Cerebellar nuclear complex (tissue), 1 donor: ENCODE measurements around the gene OTUD5.

Source experiments
- DNase-seq, 2 experiments: peaks; one replicate each; lab custom pipeline; 2025; lab: John Stamatoyannopoulos, UW

OTUD5 gene

DNA sequence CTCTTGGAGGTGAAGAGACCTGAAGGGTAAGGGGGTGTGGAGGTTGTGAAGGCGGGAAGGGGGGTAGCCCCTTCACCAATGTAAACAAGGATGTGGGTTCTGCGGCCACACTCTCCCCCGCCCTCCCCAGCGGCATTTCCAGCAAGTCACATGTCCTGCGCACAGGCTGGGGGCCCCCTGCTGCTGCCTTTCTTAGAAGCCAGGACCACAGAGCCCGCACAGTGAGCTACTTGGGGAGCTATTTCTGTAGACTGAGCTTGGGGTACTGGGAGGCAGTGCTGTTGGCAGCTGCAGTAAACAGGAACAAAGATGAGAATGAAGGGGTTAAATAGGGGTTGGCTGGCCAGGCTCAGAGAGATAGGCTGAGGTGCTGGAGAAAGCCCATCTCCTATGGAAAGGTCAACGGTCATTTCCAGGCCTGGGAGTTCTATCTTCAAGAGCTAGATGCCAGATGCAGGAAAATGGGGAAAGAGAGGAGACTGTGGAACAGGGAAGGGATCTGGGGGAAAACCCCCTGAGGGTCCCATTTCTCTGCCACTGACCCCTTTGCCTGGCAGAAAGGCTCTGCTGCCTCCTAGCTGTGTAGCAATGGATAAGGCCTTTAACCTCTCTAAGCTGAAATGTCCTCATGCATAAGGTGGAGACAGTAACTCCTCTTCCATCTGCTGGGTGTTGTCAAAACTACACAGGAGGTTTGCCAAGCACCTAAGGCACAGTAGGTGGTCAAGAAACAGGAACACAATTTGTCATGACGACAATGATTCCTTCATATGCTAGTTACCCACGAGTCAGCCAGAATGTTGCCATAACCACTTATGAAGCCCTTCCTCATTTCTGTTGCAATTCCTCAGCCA, 20.1 kb downstream of the OTUD5 start:
- no peak for DNase-seq

DNA sequence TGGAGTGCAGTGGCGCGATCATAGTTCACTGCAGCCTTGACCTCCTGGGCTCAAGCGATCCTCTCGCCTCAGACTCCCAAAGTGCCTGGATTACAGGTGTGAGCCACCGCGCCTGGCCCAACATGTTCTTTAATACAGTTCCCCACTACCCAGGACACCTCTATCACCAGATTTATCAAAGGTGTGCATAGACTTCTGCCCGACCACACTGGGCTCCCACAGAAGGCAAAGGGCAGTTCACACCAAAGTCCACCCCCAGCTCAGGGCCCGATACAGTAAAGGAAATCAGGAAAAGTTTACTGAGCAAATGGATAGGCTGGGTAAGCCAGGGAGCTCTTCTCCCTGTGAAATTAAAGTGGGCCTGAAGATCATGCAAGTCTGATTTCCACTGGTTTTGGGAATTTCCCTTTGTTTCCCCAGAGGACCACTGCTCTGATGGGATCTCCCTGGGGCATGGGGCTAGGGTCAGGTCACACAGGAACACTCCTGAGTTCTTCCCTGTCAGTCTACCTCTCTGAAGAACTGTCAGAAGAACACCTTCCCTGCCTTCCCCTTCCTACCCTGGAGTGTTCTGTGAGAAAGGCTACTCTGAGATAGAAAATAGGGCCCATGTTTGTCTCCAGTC, 20.9 kb downstream of the OTUD5 start:
- no peak for DNase-seq

- DNase-seq: no peak
These were observed 22.1 kb downstream of the OTUD5 start for GRCh38 chrX:48935301-48935670.

GRCh38 chrX:48934581-48935300, 22.7 kb downstream of the OTUD5 start:
- no peak for DNase-seq

DNA sequence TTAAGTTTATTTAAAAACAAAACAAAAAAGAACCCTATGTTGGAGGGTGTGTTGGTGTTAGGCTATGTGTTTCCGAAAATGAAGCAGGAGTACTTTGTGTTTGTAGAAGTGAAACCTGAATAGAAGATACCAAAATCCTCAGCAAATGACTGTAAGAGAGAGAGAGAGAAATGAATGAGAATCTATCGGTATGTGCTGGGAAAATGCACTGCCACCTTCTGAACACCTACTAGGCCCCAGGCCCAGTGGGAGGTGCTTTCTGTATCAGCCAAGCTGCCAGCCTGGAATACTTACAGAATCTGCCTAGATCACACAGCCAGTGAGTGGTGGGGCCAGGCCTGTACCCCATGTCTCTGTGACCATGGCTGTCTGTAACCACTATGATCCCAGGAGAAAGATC, 23.6 kb downstream of the OTUD5 start:
- no peak for DNase-seq

DNA sequence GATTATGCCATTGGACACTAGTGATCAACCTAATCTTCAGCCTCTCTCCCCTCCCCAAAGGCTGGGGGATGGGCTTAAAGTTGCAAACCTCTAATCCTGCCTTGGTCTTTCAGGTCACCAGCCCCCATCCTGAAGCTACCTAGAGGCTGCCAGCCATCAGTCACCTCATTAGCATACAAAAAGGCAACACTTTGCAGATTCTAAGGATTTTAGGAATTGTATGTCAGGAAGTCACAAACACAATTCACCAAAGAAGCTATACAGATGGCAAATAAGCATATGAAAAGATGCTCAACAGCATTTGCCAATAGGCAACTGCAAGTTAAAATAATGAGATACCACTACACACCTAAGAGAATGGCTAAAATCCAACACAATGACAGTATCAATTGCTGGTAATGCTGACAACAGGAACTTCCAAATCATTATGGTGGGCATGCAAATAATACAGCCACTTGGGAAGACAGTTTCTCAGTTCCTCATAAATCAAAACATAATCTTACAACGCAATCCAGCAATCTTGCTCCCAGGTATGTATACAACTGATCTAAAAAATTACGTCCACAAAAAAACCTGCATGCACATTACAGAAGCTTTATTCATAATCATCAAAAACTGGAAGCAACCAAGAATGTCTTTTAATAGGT, 29.5 kb downstream of the OTUD5 start:
- no peak for DNase-seq

GRCh38 chrX:48927123-48927522, 30.3 kb downstream of the OTUD5 start:
- DNase-seq: no peak

- DNase-seq: no peak
These were observed 33.1 kb downstream of the OTUD5 start for GRCh38 chrX:48924270-48924669.

- no peak for DNase-seq
These were observed 33.6 kb downstream of the OTUD5 start for GRCh38 chrX:48923771-48924170.

DNA sequence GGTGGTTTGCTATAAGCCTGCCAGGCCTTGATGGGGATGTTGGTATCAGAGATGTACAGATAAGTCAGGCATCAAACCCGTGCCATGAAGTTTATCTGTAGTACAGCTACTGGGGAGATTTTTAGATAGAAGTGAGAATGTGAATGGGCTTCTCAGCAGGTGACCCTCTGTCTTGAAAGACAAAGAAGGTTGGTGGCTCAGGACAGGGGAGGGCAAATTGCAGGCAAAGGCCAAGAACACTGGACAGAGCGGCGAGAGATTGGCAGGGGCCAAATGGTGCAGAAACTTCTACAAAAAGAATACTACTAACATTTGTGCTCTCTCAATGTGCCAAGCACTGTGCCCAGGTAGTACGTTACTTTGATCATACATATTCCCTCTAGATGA, 36.7 kb downstream of the OTUD5 start:
- no peak for DNase-seq

DNA sequence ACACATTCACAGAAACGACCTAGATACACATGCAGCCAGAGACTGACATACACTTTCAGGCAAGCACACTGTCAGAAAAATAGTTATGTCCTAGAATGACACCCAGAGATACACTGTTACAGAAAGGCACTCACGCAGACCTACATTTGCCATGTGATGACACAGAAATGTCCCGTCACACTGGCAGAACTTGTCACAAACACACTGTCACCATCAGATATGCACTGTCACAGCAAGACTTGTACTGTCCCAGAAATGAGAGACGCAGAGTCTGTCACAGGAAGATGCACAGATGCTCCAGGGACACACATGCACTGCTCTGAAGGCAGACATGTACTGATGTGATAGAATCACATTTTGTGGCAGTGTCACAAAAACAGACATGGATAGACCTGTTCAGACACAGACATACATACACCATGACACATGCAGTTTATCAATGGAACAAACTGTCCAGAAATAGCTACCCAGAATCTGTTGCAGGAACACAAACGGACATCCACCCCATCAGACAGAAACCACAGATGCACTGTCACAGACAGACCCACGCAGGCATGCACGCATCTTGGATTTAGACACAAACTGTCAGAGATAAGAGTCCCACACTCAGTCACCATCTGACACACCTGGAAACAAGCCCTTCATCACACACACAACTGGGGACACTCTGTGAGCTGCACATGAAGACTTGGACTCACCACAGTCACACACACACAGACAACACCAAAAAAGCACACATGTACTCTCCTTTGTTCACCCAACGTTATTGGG, 37.3 kb downstream of the OTUD5 start:
- DNase-seq: no peak

DNA sequence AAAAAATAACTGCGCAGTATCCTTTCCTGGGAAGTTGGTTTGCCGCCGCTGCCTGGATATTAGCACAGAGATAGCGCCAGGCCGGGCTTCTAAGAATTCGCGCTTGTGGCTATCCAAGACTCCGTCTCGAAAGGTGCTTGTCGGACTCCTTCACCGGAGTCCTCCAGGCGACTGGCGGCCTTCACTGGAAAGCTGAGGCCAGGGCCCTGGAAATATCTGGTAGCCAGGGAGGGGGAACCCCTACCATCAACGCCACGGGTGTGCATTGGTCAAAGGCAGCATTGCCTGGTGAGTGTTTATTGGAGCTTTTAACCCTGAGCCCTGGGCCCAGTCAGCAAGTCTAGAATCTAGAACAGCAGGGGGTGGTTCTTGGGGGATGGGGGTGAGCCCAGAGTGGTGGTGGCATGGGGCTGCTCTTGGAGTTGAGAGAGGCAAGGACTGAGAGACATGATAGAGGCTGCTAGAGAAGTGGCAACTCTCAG, 38.0 kb downstream of the OTUD5 start:
- no peak for DNase-seq

GRCh38 chrX:48918643-48919340, 38.6 kb downstream of the OTUD5 start, which contains the start of gene PIM2:
Gene PIM2 (minus strand): TSS chrX:48919024. CDS start chrX:48918834, 190 bp downstream.
- peak; percentile 65 to 87 for DNase-seq

GRCh38 chrX:48918301-48918642, 39.1 kb downstream of the OTUD5 start:
- DNase-seq: no peak

GRCh38 chrX:48917139-48918001, 40.0 kb downstream of the OTUD5 start:
- DNase-seq: peak; percentile 22 to 59

DNA sequence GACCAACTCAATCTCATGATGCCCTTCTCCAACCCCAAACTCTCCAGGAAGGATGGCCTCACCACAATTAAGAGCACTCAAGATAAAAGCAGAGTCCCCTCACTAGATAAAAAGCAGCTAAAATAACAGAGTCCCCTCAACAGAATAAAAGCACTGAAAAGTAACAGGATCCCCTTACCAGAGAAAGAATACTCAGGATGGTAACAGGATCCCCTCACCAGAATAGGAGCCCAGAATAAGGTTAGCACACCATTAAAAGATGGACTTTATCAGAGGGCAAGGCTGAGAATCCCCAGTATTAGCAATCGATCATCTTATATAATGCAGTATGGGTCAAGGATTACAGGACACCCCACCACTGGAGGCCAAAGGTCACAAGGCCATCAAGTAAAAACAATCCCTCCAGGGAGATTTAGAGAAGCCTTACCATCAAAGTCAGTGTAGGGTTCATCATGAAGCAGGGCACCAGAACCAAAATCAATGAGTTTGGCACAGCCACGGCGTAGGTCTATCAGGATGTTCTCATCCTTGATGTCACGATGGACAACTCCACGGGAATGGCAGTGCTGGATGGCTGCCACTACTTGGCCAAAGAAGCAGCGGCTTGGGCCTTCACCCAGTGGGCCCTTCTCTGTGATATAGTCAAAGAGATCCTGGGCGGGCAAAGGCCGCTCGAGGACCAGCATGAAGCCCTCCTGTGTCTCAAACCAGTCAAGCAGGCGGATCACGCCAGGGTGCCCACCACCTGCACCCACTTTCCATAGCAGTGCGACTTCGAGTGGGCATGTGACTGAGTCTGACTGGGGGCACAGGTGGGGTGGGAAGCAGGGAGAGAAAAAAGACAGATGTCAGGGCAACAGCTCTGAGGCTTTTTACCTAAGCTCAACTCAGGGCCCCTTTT, 42.6 kb downstream of the OTUD5 start:
- no peak for DNase-seq

GRCh38 chrX:48913605-48914366, 43.6 kb downstream of the OTUD5 start:
- no peak for DNase-seq
